ENCODE results near the gene ZNF559.
"Not testable (repeated sequence)": the region's sequence is repeated elsewhere in the genome, so short reads cannot be mapped to it uniquely, and the experiment has no call there.

The ZNF559 gene

GRCh38 chr19:9323919-9324583 is at the start of gene ZNF559:
Gene ZNF559, plus strand, starts transcription at chr19:9324179. Its CDS starts 14,371 bp downstream, at chr19:9338550.
- peak; percentile 89 to 91 for DNase-seq (ENCODE audit: low read depth in 2 of 2)

- DNase-seq (ENCODE audit: low read depth in 2 of 2): peak in 1 of 2 donors; percentile 7
Observed at GRCh38 chr19:9283485-9283884, 40.5 kb upstream of the ZNF559 start.

GRCh38 chr19:9289231-9289884 is 34.6 kb upstream of the ZNF559 start:
- DNase-seq (ENCODE audit: low read depth in 2 of 2): no peak

- no peak for DNase-seq (ENCODE audit: low read depth in 2 of 2)
Observed at GRCh38 chr19:9295411-9295849, 28.5 kb upstream of the ZNF559 start.

- no peak for DNase-seq (ENCODE audit: low read depth in 2 of 2)
Observed at GRCh38 chr19:9296336-9296735, 27.6 kb upstream of the ZNF559 start.

- no peak for DNase-seq (ENCODE audit: low read depth in 2 of 2)
Observed at GRCh38 chr19:9306443-9306842, 17.5 kb upstream of the ZNF559 start.

GRCh38 chr19:9308091-9308770 is 15.7 kb upstream of the ZNF559 start:
- no peak for DNase-seq (ENCODE audit: low read depth in 2 of 2)

GRCh38 chr19:9309139-9309973 is 14.6 kb upstream of the ZNF559 start, which contains the start of gene ZNF699:
Gene ZNF699, minus strand, starts transcription at chr19:9309838. Its CDS starts 4,719 bp downstream, at chr19:9305119.
- DNase-seq (ENCODE audit: low read depth in 2 of 2): peak; percentile 98

GRCh38 chr19:9309974-9310446 is 14.0 kb upstream of the ZNF559 start:
- DNase-seq (ENCODE audit: low read depth in 2 of 2): peak in 1 of 2 donors; percentile 80

- no peak for DNase-seq (ENCODE audit: low read depth in 2 of 2)
Observed at GRCh38 chr19:9313756-9314155, 10.2 kb upstream of the ZNF559 start.

- DNase-seq (ENCODE audit: low read depth in 2 of 2): no peak
Observed at GRCh38 chr19:9321338-9321737, 2.6 kb upstream of the ZNF559 start.

- DNase-seq (ENCODE audit: low read depth in 2 of 2): not testable (repeated sequence)
Observed at GRCh38 chr19:9321756-9322155, 2.2 kb upstream of the ZNF559 start.

- DNase-seq (ENCODE audit: low read depth in 2 of 2): not testable (repeated sequence)
Observed at GRCh38 chr19:9322201-9322600, 1.8 kb upstream of the ZNF559 start.

- peak; percentile 38 to 41 for DNase-seq (ENCODE audit: low read depth in 2 of 2)
Observed at GRCh38 chr19:9323557-9323918, 441 bp upstream of the ZNF559 start.

- DNase-seq (ENCODE audit: low read depth in 2 of 2): no peak
Observed at GRCh38 chr19:9324584-9324962, 594 bp downstream of the ZNF559 start.

- DNase-seq (ENCODE audit: low read depth in 2 of 2): no peak
Observed at GRCh38 chr19:9329999-9330398, 6.0 kb downstream of the ZNF559 start.

- no peak for DNase-seq (ENCODE audit: low read depth in 2 of 2)
Observed at GRCh38 chr19:9342610-9343304, 18.8 kb downstream of the ZNF559 start.

- DNase-seq (ENCODE audit: low read depth in 2 of 2): no peak
Observed at GRCh38 chr19:9345005-9345404, 21.0 kb downstream of the ZNF559 start.

GRCh38 chr19:9348253-9348652 is 24.3 kb downstream of the ZNF559 start:
- no peak for DNase-seq (ENCODE audit: low read depth in 2 of 2)

- DNase-seq (ENCODE audit: low read depth in 2 of 2): no peak
Observed at GRCh38 chr19:9348671-9349070, 24.7 kb downstream of the ZNF559 start.

- DNase-seq (ENCODE audit: low read depth in 2 of 2): no peak
Observed at GRCh38 chr19:9352505-9352904, 28.5 kb downstream of the ZNF559 start.

Data from stimulated activated CD4-positive, alpha-beta T cell treated with anti-CD3 and anti-CD28 coated beads, Interleukin-15, amount 100 ng/mL, for 48 hours (primary cell).